GM12801 (cell line): ENCODE data around the gene TBX3.

Experiments used
- CTCF ChIP-seq: IDR thresholded peaks from one replicate; pipeline ENCODE4 v1.5.1; 2011; ENCODE audit warnings: control low read depth; ENCODE audit not compliant: insufficient read length; ENCODE audit errors: extremely low read depth

TBX3 gene

GRCh38 chr12:114698566-114699163, 14.7 kb upstream of the TBX3 start:
- TF ChIP-seq CTCF: no peak

- TF ChIP-seq CTCF: no peak
Observed at GRCh38 chr12:114697741-114698565, 14.0 kb upstream of the TBX3 start.

- no peak for TF ChIP-seq CTCF
Observed at GRCh38 chr12:114697243-114697716, 13.3 kb upstream of the TBX3 start.

GRCh38 chr12:114696443-114697242, 12.7 kb upstream of the TBX3 start:
- no peak for TF ChIP-seq CTCF

GRCh38 chr12:114695305-114695592, 11.3 kb upstream of the TBX3 start:
- no peak for TF ChIP-seq CTCF

- TF ChIP-seq CTCF: no peak
Observed at GRCh38 chr12:114694436-114695304, 10.7 kb upstream of the TBX3 start.
